GM19324 (cell line): ENCODE measurements around the gene RHOBTB1.
"Not testable (repeated sequence)": the region's sequence is repeated elsewhere in the genome, so short reads cannot be mapped to it uniquely, and the experiment has no call there.

ENCODE experiments used
- ATAC-seq: cut with Tn5 transposase; IDR thresholded peaks from one replicate; pipeline ENCODE4 v1.9.1; 2021; ENCODE audit warnings: mild to moderate bottlenecking, moderate library complexity; ENCODE audit not compliant: unreplicated experiment, low FRiP score

RHOBTB1 gene

GRCh38 chr10:60872451-60872850, 71.5 kb downstream of the RHOBTB1 start:
- no peak for ATAC-seq

- no peak for ATAC-seq
These were observed 72.8 kb downstream of the RHOBTB1 start for GRCh38 chr10:60871215-60871614.

DNA sequence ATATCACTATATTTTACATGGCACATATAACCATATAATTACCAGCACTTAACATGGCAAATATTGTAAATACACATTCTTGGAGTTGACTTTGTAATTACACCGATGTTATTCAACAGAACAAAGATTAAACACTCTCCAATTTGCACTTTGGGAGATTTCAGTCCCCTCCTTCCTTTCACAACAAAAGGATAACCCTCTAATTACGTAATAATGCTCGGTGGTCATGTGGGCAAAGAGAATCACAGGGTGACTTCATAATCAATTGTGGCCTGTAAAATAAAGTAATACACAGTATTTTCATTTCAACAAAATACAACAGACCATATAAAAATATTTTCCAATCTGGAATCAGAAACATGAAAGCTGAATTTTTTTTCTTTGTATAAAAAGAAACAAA, 73.2 kb downstream of the RHOBTB1 start:
- no peak for ATAC-seq

GRCh38 chr10:60870416-60870728, 73.6 kb downstream of the RHOBTB1 start:
- no peak for ATAC-seq

- ATAC-seq, result no peak
These were observed 74.2 kb downstream of the RHOBTB1 start for GRCh38 chr10:60869652-60870415.

- ATAC-seq, result no peak
These were observed 75.0 kb downstream of the RHOBTB1 start for GRCh38 chr10:60868946-60869345.

- ATAC-seq, result no peak
These were observed 78.7 kb downstream of the RHOBTB1 start for GRCh38 chr10:60865198-60865783.

- no peak for ATAC-seq
These were observed 80.2 kb downstream of the RHOBTB1 start for GRCh38 chr10:60863796-60864195.

- ATAC-seq, result no peak
These were observed 81.5 kb downstream of the RHOBTB1 start for GRCh38 chr10:60862517-60862916.

GRCh38 chr10:60856405-60856804, 87.6 kb downstream of the RHOBTB1 start:
- no peak for ATAC-seq

DNA sequence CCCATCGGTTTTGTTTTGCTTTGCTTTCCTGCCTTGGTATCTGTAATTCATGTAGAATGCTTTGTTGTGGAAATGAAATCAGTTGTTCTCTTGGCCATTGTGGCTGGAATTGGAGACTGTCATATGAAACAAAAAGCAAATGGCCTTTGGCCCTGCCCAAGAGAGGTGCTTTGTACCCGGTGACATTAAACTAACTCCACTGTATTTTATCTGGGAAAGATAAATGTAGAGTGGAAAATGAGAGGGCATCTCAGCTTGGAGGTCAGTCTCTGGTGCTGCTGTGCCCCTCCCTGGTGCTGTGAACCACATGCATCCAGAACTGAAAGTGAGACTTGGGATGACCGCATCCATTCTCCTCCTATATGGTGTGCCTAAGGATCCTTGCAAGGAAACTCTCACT, 90.3 kb downstream of the RHOBTB1 start:
- ATAC-seq, result no peak

DNA sequence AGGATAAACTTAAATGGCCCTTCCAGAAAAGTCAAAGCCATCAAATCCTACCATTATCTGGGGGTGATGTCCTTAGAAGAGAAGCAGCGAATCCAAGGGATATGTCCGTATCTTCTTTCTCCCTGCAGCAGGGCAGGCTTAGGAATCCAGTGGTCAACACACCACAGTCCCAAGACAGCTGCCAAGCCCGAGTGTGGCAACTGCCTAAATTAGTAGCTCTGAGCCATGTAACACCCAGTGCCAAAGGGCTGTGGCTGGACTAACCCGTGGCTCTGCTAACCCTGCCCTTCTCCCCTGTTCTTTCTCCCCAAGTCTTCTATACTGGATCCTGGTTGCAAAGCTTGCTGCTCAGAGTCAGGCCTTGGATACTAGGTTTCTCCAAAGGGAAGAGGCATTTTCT, 90.9 kb downstream of the RHOBTB1 start:
- ATAC-seq, result no peak

DNA sequence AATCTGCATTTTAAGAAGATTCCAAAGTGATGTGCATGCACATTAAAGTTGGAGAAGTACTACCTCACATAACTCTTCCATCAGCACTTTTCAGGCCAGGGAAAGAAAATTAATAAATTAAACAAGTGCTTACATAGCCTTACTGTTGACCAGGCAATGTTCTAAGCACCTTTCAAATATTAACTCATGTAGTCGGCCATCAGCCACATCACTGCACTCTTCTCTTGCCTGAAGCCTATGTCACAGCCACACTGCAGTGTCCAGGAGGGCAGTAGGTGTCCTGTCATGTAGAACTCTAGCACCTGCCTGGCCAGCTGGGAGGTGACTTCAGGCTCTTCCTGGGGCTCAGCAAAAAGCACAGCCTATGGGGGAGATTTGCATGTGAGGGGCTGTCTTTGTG, 94.2 kb downstream of the RHOBTB1 start:
- ATAC-seq, result no peak

DNA sequence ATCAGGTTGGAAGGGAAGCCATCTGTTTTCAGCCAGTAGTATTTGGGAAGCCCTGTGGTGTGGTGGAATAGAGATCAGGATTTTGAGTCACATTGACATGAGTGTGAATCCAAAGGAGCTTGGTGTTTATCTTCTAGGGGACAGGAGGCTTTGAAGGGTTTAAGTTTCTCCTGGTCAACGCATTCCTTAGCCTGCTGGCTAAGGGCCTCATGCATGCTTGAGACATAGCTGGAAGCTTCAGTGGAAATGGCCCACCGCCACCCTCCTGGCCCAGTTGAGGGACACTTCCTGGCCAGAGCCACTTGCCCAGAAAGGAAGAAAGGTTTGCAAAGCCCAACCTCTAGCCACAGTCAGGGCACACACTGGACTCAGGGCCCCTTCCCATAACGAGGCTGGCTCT, 94.8 kb downstream of the RHOBTB1 start:
- ATAC-seq, result no peak

- ATAC-seq, result no peak
These were observed 95.3 kb downstream of the RHOBTB1 start for GRCh38 chr10:60848680-60849079.

DNA sequence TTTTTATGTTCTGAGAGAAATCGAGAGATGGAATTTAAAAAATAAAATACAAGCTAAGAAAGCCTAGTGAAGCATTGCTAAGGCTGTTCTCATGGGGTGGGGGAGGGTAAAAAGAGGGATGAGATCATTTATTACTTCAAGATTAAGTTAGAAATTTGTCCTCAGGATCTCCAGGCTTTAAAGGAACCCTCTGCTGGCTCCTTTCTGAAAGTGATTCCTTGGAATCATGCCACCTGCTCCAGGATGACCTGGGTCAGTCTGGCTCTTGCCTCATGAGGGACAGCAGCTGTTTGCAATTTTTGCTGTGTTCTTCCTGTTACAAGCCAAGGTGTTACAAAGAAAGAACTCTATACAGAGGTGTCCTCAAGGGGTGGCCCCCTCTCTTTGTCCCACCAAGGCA, 95.9 kb downstream of the RHOBTB1 start:
- ATAC-seq, result no peak

GRCh38 chr10:60846173-60846572, 97.8 kb downstream of the RHOBTB1 start:
- ATAC-seq, result no peak

- ATAC-seq, result no peak
These were observed 98.9 kb downstream of the RHOBTB1 start for GRCh38 chr10:60845038-60845437.

- no peak for ATAC-seq
These were observed 101.3 kb downstream of the RHOBTB1 start for GRCh38 chr10:60842694-60843093.

GRCh38 chr10:60841227-60841626, 102.8 kb downstream of the RHOBTB1 start:
- not testable (repeated sequence) for ATAC-seq

DNA sequence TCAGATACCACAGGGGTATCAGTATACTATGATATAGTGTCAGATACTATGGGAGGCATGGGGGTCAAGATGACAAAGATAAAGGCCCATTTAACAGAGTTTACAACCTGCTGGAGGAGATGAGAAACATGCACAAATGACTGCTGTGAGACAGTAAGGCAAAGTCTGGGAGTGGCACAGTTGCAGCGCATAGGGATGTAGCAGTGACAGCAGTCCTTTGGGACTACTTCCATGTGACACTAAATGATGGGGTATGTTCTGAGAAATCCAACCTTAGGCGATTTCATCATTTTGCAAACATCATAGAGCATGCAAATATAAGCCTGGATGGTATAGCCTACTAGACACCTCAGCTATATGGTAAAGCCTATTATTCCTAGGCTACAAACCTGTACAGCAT, 108.9 kb downstream of the RHOBTB1 start:
- ATAC-seq, result no peak

GRCh38 chr10:60834401-60834800, 109.6 kb downstream of the RHOBTB1 start:
- no peak for ATAC-seq
